ENCODE measurements around the gene MYH7B. TPM values are rescaled to one million over a fixed set of nuclear protein-coding genes. Genes with fewer than 3 reads are reported as not detected.
A peak's percentile ranks its signal among the peaks of the same experiment; 100 is the strongest.

Gene MYH7B
- total RNA-seq, 1 donor from 2014 or later, result 253 TPM

GRCh38 chr20:34916774-34917354 is 38.8 kb upstream of the MYH7B start:
- Histone ChIP-seq H3K27me3 (ENCODE audit: low read depth) (no peaks in the 10 kb centered on the region), H3K4me3 (no peak overlapping the region), H3K27ac (replicated peaks) (peak overlapping the region; percentile 60), H3K9me3 (replicated peaks) (no peaks in the 10 kb centered on the region), H3K4me1 (peaks cover 59% of the 10 kb centered on the region), H3K36me3 (peaks cover 44% of the 10 kb centered on the region)
- DNase-seq, result no peak
- intact Hi-C loops (cut with micrococcal nuclease), result no loop called here
- no peak for TF ChIP-seq CTCF (IDR thresholded peaks at IDR 0.05; ENCODE audit: borderline replicate concordance)

GRCh38 chr20:34920055-34920454 is 35.6 kb upstream of the MYH7B start:
- Histone ChIP-seq H3K27ac (replicated peaks) (no peak overlapping the region), H3K36me3 (peaks cover 58% of the 10 kb centered on the region), H3K27me3 (ENCODE audit: low read depth) (no peaks in the 10 kb centered on the region), H3K4me1 (peaks cover 62% of the 10 kb centered on the region), H3K9me3 (replicated peaks) (no peaks in the 10 kb centered on the region), H3K4me3 (no peak overlapping the region)
- no peak for DNase-seq
- intact Hi-C loops (cut with micrococcal nuclease), result no loop called here
- no peak for TF ChIP-seq CTCF (IDR thresholded peaks at IDR 0.05; ENCODE audit: borderline replicate concordance)

GRCh38 chr20:34921436-34921835 is 34.2 kb upstream of the MYH7B start:
- TF ChIP-seq CTCF (IDR thresholded peaks at IDR 0.05; ENCODE audit: borderline replicate concordance), result no peak
- Histone ChIP-seq H3K9me3 (replicated peaks) (no peaks in the 10 kb centered on the region), H3K27ac (replicated peaks) (peak overlapping the region; percentile 80), H3K4me1 (peaks cover 60% of the 10 kb centered on the region), H3K27me3 (ENCODE audit: low read depth) (no peaks in the 10 kb centered on the region), H3K4me3 (no peak overlapping the region), H3K36me3 (peaks cover 72% of the 10 kb centered on the region)
- intact Hi-C loops (cut with micrococcal nuclease), result no loop called here
- DNase-seq, result no peak

GRCh38 chr20:34922654-34923381 is 32.9 kb upstream of the MYH7B start:
- intact Hi-C loops (cut with micrococcal nuclease), result no loop called here
- DNase-seq, result no peak
- Histone ChIP-seq H3K4me3 (no peak overlapping the region), H3K9me3 (replicated peaks) (no peaks in the 10 kb centered on the region), H3K27me3 (ENCODE audit: low read depth) (no peaks in the 10 kb centered on the region), H3K36me3 (peaks cover 86% of the 10 kb centered on the region), H3K4me1 (peaks cover 53% of the 10 kb centered on the region), H3K27ac (replicated peaks) (peak overlapping the region; percentile 80)
- TF ChIP-seq CTCF (IDR thresholded peaks at IDR 0.05; ENCODE audit: borderline replicate concordance), result no peak

GRCh38 chr20:34923414-34923813 is 32.3 kb upstream of the MYH7B start:
- H3K36me3 ChIP-seq, result peaks cover 87% of the 10 kb centered on the region
- peaks cover 53% of the 10 kb centered on the region for H3K4me1 ChIP-seq
- H3K27ac ChIP-seq (replicated peaks), result peak overlapping the region; percentile 80
- no peak for DNase-seq
- no peaks in the 10 kb centered on the region for H3K9me3 ChIP-seq (replicated peaks)
- intact Hi-C loops (cut with micrococcal nuclease), result no loop called here
- TF ChIP-seq CTCF (IDR thresholded peaks at IDR 0.05; ENCODE audit: borderline replicate concordance), result no peak
- no peak overlapping the region for H3K4me3 ChIP-seq
- no peaks in the 10 kb centered on the region for H3K27me3 ChIP-seq (ENCODE audit: low read depth)
